ENCODE measurements around the gene ASIC2.

DNA sequence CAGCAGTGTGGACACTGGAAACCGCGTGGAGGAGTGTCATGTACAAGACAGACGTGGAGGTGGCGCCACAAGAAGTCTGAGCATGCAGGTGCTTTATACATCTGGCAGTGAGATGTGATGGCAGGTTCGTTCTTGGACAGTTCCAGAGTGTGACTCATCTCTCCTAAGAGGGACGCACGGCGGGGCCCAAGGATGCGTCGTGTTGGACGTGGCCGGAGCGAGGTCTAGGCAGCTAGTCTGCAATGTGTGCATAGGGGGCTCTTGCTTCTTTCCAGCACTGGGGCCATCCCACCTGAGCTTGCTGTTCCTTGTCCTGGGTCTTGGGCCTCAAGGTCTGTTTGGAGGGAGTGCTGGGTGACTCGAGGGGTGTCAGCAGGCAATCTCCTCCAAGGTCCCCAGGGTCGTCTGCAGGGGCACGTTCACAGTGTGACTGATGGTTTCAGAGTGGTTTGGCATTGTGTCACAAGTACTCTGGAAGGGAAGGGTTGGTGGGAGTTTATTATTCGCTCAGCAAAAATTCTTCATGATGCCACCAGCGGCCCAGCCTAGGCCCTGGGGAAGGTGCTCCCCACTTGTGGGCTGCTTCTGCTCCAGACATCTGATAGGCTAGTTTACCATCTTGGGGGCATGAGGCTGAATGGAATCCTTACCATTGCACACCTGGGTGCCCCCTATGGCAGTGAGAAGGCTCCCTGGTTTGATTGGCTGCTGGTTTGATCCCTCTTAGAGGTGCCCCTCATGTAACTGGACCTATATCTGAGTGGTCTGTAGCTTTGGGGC is 279.3 kb downstream of the ASIC2 start:
- TF ChIP-seq GATA2 (IDR thresholded peaks at IDR 0.05; ENCODE audit: low read depth, low read length) = no peak
- no peak for TF ChIP-seq GATA3 (IDR thresholded peaks at IDR 0.05; ENCODE audit: low read depth, low read length)

All from SH-SY5Y (cell line).